IPS DF 4.7 (cell line): ENCODE results near the gene ZNF469.

ENCODE experiments used
- DNase-seq: peaks from one replicate; pipeline ENCODE4 v3.0.0-alpha.2; 2013; ENCODE audit warnings: low spot score; ENCODE audit errors: extremely low read depth

Gene ZNF469

DNA sequence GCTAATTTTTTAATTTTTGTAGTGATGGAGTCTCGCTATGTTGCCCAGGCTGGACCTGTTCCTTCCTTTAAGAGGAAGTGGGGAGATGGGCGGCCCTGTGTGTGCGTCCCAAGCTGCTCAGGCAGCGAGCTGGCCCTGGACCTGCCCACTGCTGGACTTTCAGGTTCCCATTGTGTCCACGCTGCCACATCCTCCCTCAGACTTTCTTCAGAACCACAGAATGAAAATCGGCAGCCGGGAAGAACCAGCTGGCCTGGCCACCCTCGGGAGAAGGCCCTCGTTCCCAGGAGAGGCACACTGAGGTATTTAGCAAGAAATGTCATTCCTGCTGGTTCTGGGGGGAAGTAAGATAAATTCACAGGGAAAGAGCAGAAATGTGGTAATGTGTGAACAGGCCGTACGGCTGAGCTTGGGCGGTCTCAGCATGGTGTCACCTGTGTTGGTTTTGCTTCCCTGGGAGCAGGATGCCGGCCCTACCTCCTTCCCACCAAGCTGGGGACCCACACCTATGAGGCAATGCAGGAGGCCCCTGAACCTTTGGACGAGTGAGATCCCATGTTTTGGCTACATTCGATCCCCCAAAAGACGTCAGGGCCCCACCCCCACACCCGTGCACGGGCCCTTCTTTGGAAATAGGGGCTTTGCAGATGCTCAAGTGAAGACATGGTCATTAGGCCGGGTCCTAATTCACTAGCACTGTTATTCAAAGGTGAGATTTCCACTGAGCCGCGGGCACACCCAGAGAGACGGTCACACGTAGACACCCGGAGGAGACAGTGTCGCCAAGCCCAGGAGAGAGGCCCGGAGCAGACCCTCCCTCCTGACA lies 35.9 kb upstream of the ZNF469 start:
- no peak for DNase-seq

- DNase-seq = no peak
Measured at GRCh38 chr16:88347656-88348376, 34.9 kb upstream of the ZNF469 start.

DNA sequence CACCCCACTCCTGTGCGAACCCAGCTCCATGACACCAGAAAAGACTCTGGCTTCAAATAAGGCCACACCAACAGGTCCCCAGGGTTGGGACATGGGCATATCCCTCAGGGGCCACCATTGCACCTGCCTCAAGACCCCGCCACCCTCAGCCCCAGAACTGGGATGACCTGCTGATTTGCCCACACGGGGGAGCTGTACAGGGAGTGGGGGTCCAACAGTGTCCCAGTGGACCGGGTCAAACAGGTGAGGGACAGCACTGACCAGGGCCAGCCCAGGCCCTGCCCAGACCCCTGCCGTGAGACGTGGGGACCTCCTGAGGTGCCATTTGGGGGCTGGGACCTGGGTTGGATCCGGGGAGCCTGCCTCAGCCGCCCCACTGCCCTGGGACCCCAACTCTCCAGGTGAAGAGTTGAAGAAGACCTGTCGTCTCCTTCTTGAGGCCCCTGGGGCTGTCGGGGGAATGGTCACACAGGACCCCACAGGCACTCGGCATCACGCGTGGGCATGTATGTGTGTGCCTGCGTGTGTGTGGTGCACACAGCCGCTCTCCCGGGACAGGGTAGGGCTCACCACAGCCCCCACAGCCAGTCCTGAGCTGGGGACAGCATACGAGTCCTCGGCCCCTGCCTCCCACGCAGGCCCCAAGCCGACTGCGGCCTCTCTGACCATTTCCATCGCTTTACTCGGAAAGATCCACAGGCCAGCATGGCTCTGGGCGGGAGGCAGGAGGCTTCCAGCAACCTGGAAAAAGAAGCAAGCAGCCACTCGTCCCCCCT lies 34.2 kb upstream of the ZNF469 start:
- no peak for DNase-seq

DNA sequence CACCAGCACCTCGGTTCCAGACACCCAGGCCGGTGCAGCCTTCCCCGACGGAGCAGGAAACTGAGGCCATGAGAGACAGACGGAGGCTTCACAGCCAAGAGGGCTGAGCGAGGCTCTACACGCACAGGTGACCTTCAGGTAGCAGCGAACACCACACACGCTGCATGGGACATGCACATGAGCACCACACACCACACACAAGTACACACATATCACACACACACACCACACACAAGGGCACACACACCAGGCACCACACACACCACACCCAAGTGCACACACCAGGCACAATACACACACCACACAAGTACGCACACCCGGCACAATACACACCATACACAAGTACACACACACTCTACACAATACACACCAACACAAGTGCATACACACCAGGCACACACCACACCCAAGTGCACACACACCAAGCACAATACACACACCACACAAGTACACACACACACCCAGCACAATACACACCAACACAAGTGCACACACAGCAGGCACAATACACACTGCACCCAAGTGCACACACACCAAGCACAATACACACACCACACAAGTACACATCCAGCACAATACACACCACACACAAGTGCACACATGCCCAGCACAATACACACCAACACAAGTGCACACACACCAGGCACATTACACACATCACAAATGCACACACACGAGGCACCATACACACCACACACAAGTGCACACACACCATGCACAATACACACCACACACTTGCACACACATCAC lies 33.4 kb upstream of the ZNF469 start:
- DNase-seq = no peak

- no peak for DNase-seq
Measured at GRCh38 chr16:88349903-88350900, 32.6 kb upstream of the ZNF469 start.

DNA sequence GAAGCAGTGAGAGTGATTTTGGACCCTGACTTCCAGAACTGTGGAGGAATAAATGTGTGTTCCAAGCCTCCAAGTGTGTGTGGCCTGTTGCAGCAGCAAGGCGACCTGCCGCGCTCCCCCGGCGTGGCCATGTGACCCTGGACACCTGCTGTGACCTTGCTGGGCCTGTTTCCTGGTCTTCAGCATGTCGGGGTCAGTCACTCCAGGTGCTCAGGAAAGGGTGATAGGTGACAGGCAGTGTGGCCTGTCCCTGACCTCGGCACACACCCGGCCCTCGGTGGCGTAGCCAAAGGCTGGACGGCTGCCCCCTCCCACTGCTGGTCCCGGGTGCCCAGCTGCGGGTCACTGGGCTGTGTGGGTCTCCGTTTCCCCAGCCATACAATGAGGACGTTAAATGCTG lies 31.8 kb upstream of the ZNF469 start:
- DNase-seq = no peak

DNA sequence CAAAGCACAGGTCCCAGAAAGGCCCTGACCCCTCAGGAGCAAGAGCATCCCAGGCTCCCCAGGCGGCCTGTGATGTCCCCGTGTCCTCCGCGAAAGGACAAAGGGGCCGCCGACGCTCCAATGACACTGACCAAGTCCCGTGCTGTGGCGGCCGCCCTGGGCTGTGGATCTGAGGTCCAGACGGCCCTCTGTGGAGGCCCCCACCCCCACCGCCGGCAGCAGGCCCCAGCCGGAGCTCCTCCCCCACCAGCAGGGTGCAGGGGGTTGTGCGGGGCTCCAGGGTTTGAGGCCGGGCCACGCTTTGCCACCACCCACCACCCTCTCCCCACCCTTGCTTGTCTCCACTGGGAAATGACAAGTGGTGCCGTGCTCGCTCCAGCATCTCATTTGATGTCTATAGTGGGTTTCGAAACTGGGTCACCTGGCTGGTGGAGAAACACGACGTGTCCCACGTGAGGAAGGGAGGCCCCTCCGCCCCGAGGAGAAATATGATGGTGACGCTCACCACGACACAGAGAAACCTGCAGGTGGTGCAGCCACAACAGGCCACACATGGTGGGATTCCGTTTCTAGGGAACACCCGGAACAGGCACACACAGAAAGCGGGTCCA lies 31.2 kb upstream of the ZNF469 start:
- no peak for DNase-seq

- DNase-seq = no peak
Measured at GRCh38 chr16:88352261-88353200, 30.2 kb upstream of the ZNF469 start.

DNA sequence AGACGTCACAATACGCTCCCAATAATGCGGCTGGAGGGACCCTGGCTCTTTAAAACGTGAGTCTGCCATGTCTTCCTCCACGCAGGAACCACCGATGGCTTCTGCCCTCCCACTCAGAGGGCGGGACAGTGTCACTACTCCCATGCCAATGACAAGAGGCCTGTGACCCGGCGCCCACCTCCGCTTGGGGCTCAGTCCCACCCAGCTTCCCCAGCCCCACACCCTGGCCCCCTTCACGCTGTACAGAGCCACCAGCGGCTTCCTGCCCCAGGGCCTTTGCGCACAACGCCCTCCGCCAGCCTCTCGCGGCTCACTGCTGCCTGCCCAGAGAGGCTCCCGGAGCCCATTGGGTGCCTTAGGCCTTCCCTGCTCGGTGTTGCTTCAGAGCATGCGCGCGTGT lies 29.5 kb upstream of the ZNF469 start:
- no peak for DNase-seq

DNA sequence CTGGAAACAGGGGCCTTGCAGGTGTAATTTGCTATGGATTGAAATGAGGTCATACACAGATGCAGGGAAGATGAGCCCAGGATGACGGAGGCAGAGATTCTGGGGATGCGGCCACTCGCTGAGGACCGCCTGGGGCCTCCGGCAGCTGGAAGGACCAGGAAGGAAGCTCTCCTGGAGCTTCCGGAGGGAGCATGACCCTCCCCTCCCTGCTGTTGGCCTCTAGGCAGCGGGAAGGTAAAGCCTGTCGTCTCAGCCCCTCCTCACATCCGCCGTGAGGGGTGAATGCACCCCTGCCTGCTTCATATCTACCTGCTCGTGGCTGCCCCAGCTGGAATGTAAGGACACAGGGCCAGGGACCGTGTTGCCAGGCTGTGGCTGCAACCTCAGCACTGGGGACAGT lies 29.1 kb upstream of the ZNF469 start:
- no peak for DNase-seq

- no peak for DNase-seq
Measured at GRCh38 chr16:88354229-88355092, 28.3 kb upstream of the ZNF469 start.

DNA sequence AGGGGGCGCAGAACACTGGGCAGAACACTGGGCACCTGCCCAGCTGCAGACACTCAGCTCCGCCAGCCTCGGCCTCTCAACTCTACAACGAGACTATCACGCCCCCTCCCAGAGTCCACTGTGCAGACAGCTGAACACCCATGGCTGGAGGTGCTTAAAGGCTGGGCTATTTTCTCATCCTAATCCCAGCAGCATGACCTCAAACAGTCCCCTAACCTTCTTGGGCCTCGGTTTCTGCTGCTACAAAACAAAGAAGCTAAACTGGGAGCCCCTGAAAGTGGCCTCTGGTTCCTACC lies 27.7 kb upstream of the ZNF469 start:
- no peak for DNase-seq

- DNase-seq = no peak
Measured at GRCh38 chr16:88355389-88356123, 27.2 kb upstream of the ZNF469 start.

DNA sequence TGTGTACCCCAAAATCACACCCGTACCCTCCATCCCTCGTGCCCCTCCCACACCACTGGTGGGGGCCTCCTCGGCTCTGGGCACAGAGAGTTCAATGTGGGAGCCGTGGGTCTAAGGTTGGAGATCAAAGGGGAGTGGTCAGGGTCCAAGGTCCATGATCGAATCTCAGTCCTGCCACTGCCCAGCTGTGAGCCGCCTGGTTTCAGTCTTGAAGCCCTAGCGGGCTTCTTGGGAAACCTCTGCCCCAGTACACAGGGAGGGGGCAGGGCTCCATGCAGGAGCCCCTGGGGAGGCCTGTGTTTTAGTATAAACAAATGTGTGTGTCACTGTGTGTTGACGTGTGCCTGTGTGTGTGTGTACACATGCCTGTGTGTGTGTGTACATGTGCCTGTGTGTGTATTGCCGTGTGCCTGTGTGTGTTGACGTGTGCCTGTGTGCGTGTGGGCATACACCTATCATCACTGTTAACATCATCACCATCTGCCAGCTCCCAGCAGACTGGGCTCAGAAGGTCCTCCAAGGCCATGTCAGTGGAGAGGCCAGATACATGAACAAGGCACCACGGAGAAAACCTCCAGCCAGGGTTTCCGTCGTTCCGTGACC lies 26.5 kb upstream of the ZNF469 start:
- no peak for DNase-seq

GRCh38 chr16:88356727-88357199 lies 26.0 kb upstream of the ZNF469 start:
- DNase-seq = no peak

DNA sequence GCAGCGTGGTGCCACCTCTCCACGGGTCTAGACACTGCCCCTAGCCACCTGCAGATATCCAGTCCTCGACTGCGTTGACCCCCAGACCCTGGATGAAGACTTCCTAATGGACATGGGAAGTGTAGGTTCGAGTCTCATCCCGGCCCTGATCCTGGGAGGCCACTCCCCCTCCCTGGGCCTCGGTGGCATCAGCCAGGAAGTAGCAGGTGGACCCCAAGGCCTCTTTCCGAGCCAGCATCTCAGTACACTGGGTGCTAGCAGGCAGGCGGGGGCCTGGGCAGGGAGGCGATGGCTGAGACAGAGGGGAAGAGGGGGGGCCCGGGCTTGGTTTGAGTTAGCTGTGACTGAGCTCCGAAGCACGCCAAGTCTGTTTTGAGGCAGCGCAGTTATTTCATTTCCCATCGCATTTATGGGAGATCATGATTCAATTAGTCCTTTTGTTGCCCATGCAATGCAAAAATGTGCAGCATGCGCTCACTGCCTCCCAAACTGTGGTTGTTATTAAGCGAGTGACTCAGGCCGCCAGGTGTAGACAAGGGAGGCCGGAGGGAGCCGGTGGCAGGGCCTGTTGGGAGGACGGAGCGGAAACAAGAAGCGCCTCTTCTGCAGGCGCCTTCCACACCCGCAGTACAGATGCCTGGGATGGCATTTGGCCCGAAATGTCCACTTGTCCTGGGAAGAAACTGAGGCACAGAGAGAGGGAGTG lies 25.3 kb upstream of the ZNF469 start:
- DNase-seq = no peak
